HG02571 (cell line): ENCODE data around the gene SLC19A1.

Source experiments
- ATAC-seq: cut with Tn5 transposase; IDR thresholded peaks from one replicate; pipeline ENCODE4 v1.9.1; 2021; ENCODE audit warnings: mild to moderate bottlenecking, moderate library complexity; ENCODE audit not compliant: unreplicated experiment

The SLC19A1 gene

GRCh38 chr21:45460011-45460565, 82.2 kb downstream of the SLC19A1 start:
- ATAC-seq, result no peak

DNA sequence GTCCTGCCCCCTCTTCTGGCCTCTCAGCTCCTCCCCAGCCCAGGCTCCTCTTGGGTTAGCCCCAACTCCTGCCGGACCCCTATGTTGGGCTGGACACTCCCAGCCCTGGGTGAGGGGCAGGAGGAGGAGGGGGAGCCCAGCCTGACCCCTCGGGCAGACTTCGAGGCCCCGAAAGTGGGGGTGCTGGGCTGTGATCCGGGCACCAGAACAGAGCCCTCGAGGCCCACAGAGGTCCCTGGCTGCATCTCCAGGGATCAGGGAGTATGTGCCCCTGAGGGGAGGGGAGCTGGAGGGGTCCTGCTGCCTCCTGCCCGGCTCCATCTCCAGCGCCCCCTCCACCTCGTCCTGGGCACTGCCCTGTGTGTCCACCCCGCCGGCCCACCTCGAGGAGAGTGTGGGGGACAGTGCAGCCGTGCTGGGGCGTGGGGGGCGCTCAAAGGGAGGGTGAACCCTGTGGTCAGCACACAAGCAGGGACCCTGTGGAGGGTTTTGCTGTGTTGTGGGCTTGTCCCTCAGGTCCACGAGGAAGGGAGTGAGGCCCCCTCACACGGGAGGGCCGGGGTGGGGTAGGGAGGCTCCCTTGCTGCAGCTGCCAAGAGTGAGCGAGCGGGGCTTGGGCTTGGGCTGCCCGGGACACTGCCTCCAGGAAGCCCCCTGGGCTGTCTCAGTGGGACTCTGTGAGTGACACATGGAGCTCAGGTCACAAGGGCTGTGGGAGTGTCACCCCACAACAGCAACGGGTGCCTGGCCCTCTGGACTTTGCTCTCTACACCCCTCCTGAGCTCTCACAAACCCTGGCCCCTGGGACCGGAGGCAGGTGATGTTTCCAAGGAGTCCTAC, 82.8 kb downstream of the SLC19A1 start:
- ATAC-seq, result no peak

- ATAC-seq, result no peak
Measured at GRCh38 chr21:45458281-45459170, 83.7 kb downstream of the SLC19A1 start.

GRCh38 chr21:45457832-45458172, 84.4 kb downstream of the SLC19A1 start:
- ATAC-seq, result no peak

DNA sequence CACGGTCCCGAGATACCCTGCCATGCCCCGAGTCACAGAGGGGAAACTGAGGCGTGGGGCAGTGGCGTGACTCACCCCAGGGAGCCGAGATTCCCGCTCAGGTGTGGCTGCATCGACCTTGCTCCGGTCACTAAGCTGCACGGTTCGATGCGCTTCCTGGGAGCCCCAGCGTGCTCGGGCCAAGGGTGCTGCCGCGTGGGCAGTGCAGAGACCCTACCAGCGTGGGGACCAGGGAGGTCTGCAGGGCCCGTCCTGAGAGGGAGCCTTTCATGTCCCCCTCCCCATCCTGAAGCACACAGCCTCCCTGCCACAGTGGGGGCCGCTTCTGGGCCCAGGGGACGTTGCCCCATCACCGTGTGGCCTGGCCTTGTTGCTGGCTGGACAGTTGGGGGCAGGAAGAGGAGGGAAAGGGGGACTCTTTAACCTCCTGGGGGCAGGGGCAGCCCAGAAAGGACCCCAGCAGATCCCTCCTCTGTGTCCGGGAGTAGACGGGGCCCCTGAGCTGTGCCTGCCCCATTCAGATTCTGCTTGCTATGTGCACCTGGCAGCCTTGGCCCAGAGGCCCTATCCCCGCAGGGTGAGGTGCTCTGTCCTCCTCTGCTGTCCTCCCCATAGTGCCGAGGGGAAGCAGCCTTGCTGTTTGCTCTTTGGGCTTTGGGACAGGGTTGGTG, 84.9 kb downstream of the SLC19A1 start:
- no peak for ATAC-seq

GRCh38 chr21:45456584-45457160, 85.6 kb downstream of the SLC19A1 start:
- ATAC-seq, result no peak

DNA sequence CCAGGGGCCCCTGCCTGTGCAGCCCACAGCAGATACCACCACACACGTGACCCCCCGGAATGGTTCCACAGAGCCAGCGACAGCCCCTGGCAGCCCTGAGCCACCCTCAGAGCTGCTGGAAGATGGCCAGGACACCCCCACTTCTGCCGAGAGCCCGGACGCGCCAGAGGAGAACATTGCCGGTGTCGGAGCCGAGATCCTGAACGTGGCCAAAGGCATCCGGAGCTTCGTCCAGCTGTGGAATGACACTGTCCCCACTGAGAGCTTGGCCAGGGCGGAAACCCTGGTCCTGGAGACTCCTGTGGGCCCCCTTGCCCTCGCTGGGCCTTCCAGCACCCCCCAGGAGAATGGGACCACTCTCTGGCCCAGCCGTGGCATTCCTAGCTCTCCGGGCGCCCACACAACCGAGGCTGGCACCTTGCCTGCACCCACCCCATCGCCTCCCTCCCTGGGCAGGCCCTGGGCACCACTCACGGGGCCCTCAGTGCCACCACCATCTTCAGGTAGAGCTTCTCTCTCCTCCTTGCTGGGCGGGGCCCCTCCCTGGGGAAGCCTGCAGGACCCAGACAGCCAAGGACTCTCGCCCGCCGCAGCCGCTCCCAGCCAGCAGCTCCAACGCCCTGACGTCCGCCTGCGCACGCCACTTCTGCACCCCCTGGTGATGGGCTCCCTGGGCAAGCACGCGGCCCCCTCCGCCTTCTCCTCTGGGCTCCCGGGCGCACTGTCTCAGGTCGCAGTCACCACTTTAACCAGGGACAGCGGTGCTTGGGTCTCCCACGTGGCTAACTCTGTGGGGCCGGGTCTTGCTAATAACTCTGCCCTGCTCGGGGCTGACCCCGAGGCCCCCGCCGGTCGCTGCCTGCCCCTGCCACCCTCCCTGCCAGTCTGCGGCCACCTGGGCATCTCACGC, 86.3 kb downstream of the SLC19A1 start:
- ATAC-seq, result no peak

DNA sequence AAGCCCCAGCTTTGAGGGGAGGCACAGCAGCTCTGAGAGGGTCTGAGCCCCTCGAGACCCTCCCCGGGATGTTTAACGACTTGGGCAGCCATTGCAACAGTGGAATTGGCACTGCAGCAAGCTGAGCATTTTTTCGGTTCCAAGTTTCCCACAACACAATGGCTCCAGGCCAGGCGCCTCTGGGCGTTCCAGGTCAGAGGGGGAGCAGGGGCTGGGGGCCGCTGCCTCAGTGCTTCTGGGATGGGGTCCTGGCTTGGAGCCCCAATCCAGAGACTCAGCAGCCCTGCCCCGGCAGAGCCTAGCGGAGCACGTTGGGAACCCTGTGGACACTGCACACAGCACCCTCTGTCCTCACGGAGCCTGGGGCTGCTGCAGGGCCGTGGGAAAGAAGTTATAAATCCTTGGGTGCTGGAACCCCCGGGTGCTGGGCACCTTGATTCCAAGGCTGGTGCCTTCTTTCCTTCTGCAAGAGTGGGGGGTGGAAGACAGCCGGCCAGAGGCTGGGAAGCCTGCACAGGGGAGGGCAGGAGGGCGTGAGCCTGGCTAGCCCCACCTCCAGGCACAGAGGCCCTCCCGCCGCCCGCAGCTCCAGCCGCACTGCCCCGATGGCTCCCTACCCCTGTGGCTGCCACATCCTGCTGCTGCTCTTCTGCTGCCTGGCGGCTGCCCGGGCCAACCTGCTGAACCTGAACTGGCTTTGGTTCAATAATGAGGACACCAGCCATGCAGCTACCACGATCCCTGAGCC, 87.1 kb downstream of the SLC19A1 start:
- ATAC-seq, result no peak

GRCh38 chr21:45454060-45454925, 87.9 kb downstream of the SLC19A1 start:
- ATAC-seq, result no peak

DNA sequence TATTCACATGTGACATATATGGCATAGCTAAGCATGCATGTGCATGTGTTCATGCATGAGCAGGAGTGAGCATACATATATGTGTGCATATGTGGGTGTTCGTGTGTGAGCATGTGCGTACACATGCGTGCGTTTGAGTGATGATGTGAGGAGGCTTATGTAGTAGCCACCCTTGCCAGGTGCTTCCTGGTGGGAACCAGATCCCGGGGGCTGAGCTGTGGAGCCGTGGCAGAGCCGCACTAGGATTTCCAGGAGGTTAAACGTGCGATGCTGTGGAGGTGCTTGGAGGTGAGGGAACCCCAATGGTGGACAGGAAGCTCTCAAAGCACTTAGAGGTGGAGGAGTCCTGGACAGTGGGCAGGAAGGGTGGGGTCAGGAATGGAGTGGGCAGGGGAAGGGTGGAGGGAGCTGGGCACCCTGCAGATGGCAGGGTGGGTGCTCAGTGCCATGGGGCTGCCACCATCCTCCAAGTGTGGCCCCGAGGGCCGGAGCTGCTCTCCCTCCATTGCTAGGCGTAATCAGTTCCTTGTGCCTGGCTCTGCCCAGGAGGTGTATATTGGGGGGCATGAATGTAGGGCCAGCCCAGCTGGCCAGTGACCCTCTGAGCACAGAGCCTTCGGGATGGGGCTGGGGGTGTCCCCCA, 88.8 kb downstream of the SLC19A1 start:
- no peak for ATAC-seq

- ATAC-seq, result no peak
Measured at GRCh38 chr21:45452696-45453307, 89.4 kb downstream of the SLC19A1 start.

DNA sequence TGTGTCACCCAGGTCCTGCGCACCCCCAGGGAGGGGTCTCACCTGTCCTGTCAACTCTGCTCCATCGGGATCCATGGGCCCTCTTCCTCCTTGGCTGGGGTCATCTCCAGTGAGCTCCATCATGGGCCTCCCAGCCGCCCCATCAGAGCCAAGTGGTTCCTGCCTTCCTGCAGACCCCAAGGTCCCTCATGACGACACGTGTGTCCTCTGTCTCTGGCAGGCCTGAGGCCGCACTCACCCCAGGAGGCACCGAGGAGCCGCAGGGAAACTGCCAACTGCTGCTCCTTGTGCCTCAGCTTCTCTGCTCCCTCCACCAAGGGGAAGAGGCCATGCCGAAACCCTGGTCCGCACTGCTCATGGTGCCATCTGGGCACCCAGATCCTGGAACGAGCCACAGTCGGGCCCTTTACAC, 90.5 kb downstream of the SLC19A1 start:
- no peak for ATAC-seq

DNA sequence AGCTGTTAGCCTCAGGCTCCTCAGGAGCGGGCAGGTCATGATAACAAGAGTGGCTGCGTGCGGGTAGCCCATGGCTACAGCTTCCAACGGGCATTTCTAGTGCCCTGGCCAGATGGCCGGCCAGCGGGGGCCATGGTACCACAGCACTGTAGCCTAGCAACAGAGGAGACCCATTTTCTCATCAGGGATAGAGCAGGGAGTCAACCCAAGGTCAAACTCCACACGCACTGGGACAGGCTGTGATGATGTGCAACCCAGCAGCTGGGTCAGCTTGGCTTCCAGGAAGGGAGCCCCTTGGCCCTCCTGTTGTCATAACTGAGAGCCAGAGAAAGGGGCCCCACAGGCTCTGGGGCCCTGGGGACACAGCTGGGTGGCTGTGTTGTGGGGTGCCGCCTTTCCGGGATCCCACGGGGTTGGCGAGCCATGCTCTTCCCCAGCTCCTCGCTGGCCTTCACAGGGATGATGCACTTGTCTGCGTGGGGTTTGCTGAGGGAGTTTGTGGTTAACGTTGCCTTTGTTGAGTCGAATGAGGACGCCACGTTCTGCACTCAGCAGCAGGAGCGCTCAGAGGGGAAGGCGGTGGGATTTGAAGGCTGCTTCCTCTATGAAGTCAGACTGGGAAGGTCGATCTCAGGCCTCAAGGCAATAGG, 91.0 kb downstream of the SLC19A1 start:
- ATAC-seq, result no peak

DNA sequence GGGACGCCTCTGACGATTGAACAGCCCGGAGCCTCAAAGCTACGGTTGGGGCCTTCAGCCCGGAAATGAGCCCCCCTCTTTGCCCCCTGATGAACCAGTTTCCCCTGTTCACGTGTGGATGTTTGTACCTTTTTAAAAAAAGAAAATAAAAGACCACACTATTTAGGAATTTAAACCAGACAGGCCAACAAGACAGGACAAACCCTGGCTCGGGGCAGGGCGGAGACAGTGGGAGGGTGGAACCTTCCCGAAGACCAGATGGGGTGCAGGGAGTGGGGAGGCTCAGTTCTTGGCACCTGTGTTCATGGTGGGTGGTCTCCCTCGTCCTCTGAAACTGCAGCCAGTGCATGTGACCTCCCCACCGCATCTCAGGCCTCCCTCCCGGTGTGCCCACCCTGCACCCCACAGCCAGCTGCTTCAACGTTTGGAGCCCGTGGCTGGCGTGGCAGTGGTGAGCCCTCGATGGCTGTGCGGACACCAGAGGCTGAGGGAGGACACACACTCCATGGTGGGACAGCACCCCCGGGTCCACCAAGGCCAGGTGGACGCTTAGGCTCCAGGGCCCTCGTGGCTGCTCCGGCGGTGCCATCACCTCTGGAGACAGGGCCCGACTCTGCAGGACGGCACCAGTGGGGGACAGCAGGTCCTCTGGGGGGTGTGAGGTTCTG, 91.7 kb downstream of the SLC19A1 start:
- no peak for ATAC-seq

- no peak for ATAC-seq
Measured at GRCh38 chr21:45449658-45450422, 92.4 kb downstream of the SLC19A1 start.
